Measurements from ENCODE around the gene KIF13A. TPM values are rescaled to one million over a fixed set of nuclear protein-coding genes. Genes with fewer than 3 reads are reported as not detected.
A peak's percentile ranks its signal among the peaks of the same experiment; 100 is the strongest.

KIF13A gene
- total and polyA plus RNA-seq, 9 of the 15 experiments (the other 6 are each of a cell fraction or from before 2014, with no cell fraction given), result 3.6 to 44.3 (median 29.7) TPM

DNA sequence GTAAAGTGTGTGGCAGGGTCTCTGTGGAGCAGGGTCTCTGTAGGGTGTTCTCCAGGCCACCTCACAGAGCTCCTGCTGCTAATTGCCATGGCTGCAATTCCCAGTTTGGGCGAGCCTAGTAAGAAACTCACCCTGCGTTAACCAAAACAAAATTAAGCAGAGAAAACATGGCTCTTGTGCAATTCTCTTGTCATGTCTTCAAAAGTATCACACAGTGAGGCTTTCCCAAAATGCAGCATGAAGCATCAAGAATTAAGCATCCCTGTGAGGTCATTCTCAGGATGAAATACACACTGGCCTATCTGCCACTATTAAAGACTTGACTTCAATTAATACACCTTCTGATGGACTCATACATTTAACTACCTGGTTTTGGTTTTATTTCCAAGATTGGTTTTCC is 72.8 kb downstream of the KIF13A start:
- ChIA-PET POLR2A (interaction anchor here (0.6 to 1.7 kb wide), 4 partner anchors 11 to 70 kb away, joined by 3 to 6 read pairs (median 4); no protein-coding TSS in a partner anchor), CTCF (ENCODE audit: low intra/inter-chr PET ratio) (interaction anchor here (0.7 kb wide), 1 partner anchor 224 kb away, joined by 3 read pairs; no protein-coding TSS in a partner anchor)
- Histone ChIP-seq H3K27me3 (ENCODE audit: control insufficient read depth in 2 of 2, insufficient read depth in 2 of 2, low read length in 2 of 2) (no peaks in the 10 kb centered on the region), H3K4me3 (no peak overlapping the region), H4K20me1 (replicated peaks; ENCODE audit: control insufficient read depth, insufficient read depth, low read length) (no peaks in the 10 kb centered on the region), H3K27ac (ENCODE audit: extremely low read depth, low read depth, low read length) (no peak overlapping the region), H3K79me2 (ENCODE audit: control insufficient read depth, insufficient read depth, low read length) (peaks cover 53% of the 10 kb centered on the region), H3K9ac (ENCODE audit: insufficient read depth in 1 of 2, low read depth in 2 of 2, low read length in 2 of 2) (peak overlapping the region in 1 of 2 experiments; percentile 57; a peak in 1 of 4 replicates), H3K9me3 (replicated peaks; ENCODE audit: control insufficient read depth, insufficient read depth, low read depth, low read length) (no peaks in the 10 kb centered on the region), H3K4me1 (replicated peaks in 1 of 2; ENCODE audit: control insufficient read depth in 2 of 2, insufficient read depth in 2 of 2, low read length in 2 of 2) (peaks cover 3 to 4% of the 10 kb centered on the region in 2 experiments; a peak in 3 of 5 replicates), H3K36me3 (ENCODE audit: control insufficient read depth, insufficient read depth, low read length) (no peaks in the 10 kb centered on the region), H3K4me2 (ENCODE audit: insufficient read depth, low read length) (no peak overlapping the region), H2AFZ (ENCODE audit: low read depth, low read length) (no peak overlapping the region), H3K9me1 (ENCODE audit: control insufficient read depth, insufficient read depth, low read length) (no peaks in the 10 kb centered on the region)
- TF ChIP-seq CEBPB (tag; IDR thresholded peaks at IDR 0.05), result peak; percentile 25; the same call in 1 of the 2 replicates
- TF ChIP-seq, protein P1, sequence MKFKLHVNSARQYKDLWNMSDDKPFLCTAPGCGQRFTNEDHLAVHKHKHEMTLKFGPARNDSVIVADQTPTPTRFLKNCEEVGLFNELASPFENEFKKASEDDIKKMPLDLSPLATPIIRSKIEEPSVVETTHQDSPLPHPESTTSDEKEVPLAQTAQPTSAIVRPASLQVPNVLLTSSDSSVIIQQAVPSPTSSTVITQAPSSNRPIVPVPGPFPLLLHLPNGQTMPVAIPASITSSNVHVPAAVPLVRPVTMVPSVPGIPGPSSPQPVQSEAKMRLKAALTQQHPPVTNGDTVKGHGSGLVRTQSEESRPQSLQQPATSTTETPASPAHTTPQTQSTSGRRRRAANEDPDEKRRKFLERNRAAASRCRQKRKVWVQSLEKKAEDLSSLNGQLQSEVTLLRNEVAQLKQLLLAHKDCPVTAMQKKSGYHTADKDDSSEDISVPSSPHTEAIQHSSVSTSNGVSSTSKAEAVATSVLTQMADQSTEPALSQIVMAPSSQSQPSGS (CRISPR knock-in tag; IDR thresholded peaks at IDR 0.05), result no peak
- TF ChIP-seq, protein P2, sequence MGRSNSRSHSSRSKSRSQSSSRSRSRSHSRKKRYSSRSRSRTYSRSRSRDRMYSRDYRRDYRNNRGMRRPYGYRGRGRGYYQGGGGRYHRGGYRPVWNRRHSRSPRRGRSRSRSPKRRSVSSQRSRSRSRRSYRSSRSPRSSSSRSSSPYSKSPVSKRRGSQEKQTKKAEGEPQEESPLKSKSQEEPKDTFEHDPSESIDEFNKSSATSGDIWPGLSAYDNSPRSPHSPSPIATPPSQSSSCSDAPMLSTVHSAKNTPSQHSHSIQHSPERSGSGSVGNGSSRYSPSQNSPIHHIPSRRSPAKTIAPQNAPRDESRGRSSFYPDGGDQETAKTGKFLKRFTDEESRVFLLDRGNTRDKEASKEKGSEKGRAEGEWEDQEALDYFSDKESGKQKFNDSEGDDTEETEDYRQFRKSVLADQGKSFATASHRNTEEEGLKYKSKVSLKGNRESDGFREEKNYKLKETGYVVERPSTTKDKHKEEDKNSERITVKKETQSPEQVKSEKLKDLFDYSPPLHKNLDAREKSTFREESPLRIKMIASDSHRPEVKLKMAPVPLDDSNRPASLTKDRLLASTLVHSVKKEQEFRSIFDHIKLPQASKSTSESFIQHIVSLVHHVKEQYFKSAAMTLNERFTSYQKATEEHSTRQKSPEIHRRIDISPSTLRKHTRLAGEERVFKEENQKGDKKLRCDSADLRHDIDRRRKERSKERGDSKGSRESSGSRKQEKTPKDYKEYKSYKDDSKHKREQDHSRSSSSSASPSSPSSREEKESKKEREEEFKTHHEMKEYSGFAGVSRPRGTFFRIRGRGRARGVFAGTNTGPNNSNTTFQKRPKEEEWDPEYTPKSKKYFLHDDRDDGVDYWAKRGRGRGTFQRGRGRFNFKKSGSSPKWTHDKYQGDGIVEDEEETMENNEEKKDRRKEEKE (IDR thresholded peaks at IDR 0.05; ENCODE audit: borderline replicate concordance in 1 of 2, control insufficient read depth in 1 of 2, low read depth in 2 of 2, low read length in 1 of 2), result no peak
- BruUV-seq (replicated peaks), result no TSS peak
- 81% methylated on average over 2 of the region's 2 CpGs for WGBS (ENCODE audit: insufficient coverage, low coverage, missing lambda C conversion rate)
- no peak for ATAC-seq
- intact Hi-C loops (cut with micrococcal nuclease), result no loop called here
- FAIRE-seq, result no peak
- in situ Hi-C loops (cut with MboI), result no loop called here
- no peak for DNase-seq (ENCODE audit: extremely low read depth in 1 of 4, low spot score in 3 of 4)
